ENCODE data around the gene MYO3B.
"Not testable (repeated sequence)": the region's sequence is repeated elsewhere in the genome, so short reads cannot be mapped to it uniquely, and the experiment has no call there.

The MYO3B gene

GRCh38 chr2:170163411-170164065 lies 14.4 kb upstream of the MYO3B start:
- DNase-seq: no peak

- no peak for DNase-seq
These were observed 12.8 kb upstream of the MYO3B start for GRCh38 chr2:170165129-170165528.

GRCh38 chr2:170166735-170167134 lies 11.2 kb upstream of the MYO3B start:
- DNase-seq: no peak

GRCh38 chr2:170170281-170171040 lies 7.5 kb upstream of the MYO3B start:
- no peak for DNase-seq

- DNase-seq: no peak
These were observed 1.7 kb upstream of the MYO3B start for GRCh38 chr2:170176212-170176611.

- no peak for DNase-seq
These were observed 2.2 kb downstream of the MYO3B start for GRCh38 chr2:170180031-170180566.

GRCh38 chr2:170181602-170182001 lies 3.7 kb downstream of the MYO3B start:
- DNase-seq: no peak

GRCh38 chr2:170185319-170185718 lies 7.4 kb downstream of the MYO3B start:
- DNase-seq: no peak

- no peak for DNase-seq
These were observed 11.8 kb downstream of the MYO3B start for GRCh38 chr2:170189757-170190156.

- no peak for DNase-seq
These were observed 12.2 kb downstream of the MYO3B start for GRCh38 chr2:170190172-170190571.

GRCh38 chr2:170191166-170191866 lies 13.4 kb downstream of the MYO3B start:
- DNase-seq: no peak

GRCh38 chr2:170196963-170197362 lies 19.0 kb downstream of the MYO3B start:
- DNase-seq: no peak

GRCh38 chr2:170201275-170201674 lies 23.3 kb downstream of the MYO3B start:
- DNase-seq: no peak

GRCh38 chr2:170201734-170202393 lies 23.9 kb downstream of the MYO3B start:
- no peak for DNase-seq

- no peak for DNase-seq
These were observed 24.5 kb downstream of the MYO3B start for GRCh38 chr2:170202437-170202836.

- no peak for DNase-seq
These were observed 26.5 kb downstream of the MYO3B start for GRCh38 chr2:170204298-170204951.

- DNase-seq: no peak
These were observed 28.3 kb downstream of the MYO3B start for GRCh38 chr2:170206246-170206645.

- no peak for DNase-seq
These were observed 29.0 kb downstream of the MYO3B start for GRCh38 chr2:170206805-170207407.

- no peak for DNase-seq
These were observed 30.0 kb downstream of the MYO3B start for GRCh38 chr2:170207901-170208300.

GRCh38 chr2:170208967-170209366 lies 31.0 kb downstream of the MYO3B start:
- no peak for DNase-seq

GRCh38 chr2:170212625-170213280 lies 34.8 kb downstream of the MYO3B start:
- DNase-seq: no peak

GRCh38 chr2:170213281-170213625 lies 35.3 kb downstream of the MYO3B start:
- not testable (repeated sequence) for DNase-seq
